Renal cortical epithelial cell (primary cell): ENCODE measurements around the gene MCHR2. TPM values are rescaled to one million over a fixed set of nuclear protein-coding genes. Genes with fewer than 3 reads are reported as not detected.

Source experiments
- DNase-seq: peaks from one replicate; pipeline ENCODE4 v3.0.0-alpha.2; 2011; ENCODE audit warnings: low read depth
- total RNA-seq: library from RNA; depleted of rRNA; stranded (reverse); fragments of >200 nt; gene quantifications from 2 replicates; pipeline ENCODE4 v1.2.3, GENCODE V29; 2014

Gene MCHR2
- total RNA-seq, 1 donor from 2014 or later = not detected

- peak; percentile 67 for DNase-seq
Observed at GRCh38 chr6:99905209-99906106, 88.6 kb downstream of the MCHR2 start.

- no peak for DNase-seq
Observed at GRCh38 chr6:99901596-99902384, 92.2 kb downstream of the MCHR2 start.

- DNase-seq = no peak
Observed at GRCh38 chr6:99894815-99895214, 99.2 kb downstream of the MCHR2 start.

GRCh38 chr6:99887066-99887465 is 107.0 kb downstream of the MCHR2 start:
- no peak for DNase-seq

- DNase-seq = no peak
Observed at GRCh38 chr6:99885051-99885450, 109.0 kb downstream of the MCHR2 start.

- DNase-seq = no peak
Observed at GRCh38 chr6:99882128-99882702, 111.8 kb downstream of the MCHR2 start.

GRCh38 chr6:99879431-99879830 is 114.6 kb downstream of the MCHR2 start:
- DNase-seq = no peak

GRCh38 chr6:99875068-99875467 is 119.0 kb downstream of the MCHR2 start:
- no peak for DNase-seq

GRCh38 chr6:99873084-99873483 is 120.9 kb downstream of the MCHR2 start:
- DNase-seq = no peak

- no peak for DNase-seq
Observed at GRCh38 chr6:99871641-99872040, 122.4 kb downstream of the MCHR2 start.
